ENCODE results near the gene PIP5K1A. TPM values are rescaled to one million over a fixed set of nuclear protein-coding genes. Genes with fewer than 3 reads are reported as not detected.

Gene PIP5K1A
- total and polyA plus RNA-seq, 2 of the 8 experiments (the other 6 are each of a cell fraction or from before 2014, with no cell fraction given): 87.5 to 105 TPM

- no peak for TF ChIP-seq RBBP5 (IDR thresholded peaks at IDR 0.05; ENCODE audit: borderline replicate concordance, low read depth, low read length)
- no peak for TF ChIP-seq EGR1 (IDR thresholded peaks at IDR 0.05; ENCODE audit: borderline replicate concordance, low read depth, low read length)
- TF ChIP-seq CTBP2 (IDR thresholded peaks at IDR 0.05; ENCODE audit: borderline replicate concordance, insufficient read depth, insufficient read length, low read length): no peak
- no peak for TF ChIP-seq USF2 (IDR thresholded peaks at IDR 0.05; ENCODE audit: low read length)
- TF ChIP-seq PHF8 (conservative IDR thresholded peaks at IDR 0.05; ENCODE audit: low read depth, low read length): no peak
- TF ChIP-seq SP2 (IDR thresholded peaks at IDR 0.05; ENCODE audit: low read length): no peak
- TF ChIP-seq SIRT6 (IDR thresholded peaks at IDR 0.05; ENCODE audit: low read length): no peak
- no peak for TF ChIP-seq CHD2 (IDR thresholded peaks at IDR 0.05; ENCODE audit: low read length)
Observed at GRCh38 chr1:151265446-151266236, 67.3 kb downstream of the PIP5K1A start (continued).

All from H1 (cell line).